Liver (tissue), 10 donors: ENCODE data around the gene CAPN1. TPM values are rescaled to one million over a fixed set of nuclear protein-coding genes. Genes with fewer than 3 reads are reported as not detected.

Experiments
- DNase-seq: peaks from one replicate; pipeline ENCODE4 v3.0.0-alpha.2; 2017; ENCODE audit warnings: low spot score
- H3K27ac ChIP-seq, 2 donors: one replicate each; pipeline ENCODE4 v1.7.0; 2013; ENCODE audit warnings: inconsistent platforms in 2 of 2, low read length in 2 of 2, control low read depth in 1 of 2, low read depth in 1 of 2, mild to moderate bottlenecking in 1 of 2
- H3K27me3 ChIP-seq, 4 donors: one replicate each; pipeline versions ENCODE4 v1.6.1 to v1.7.0; 2013; ENCODE audit warnings: low read length in 3 of 4, inconsistent platforms in 1 of 4, mild to moderate bottlenecking in 1 of 4, moderate library complexity in 1 of 4; ENCODE audit not compliant: control insufficient read depth in 4 of 4, insufficient read depth in 4 of 4
- H3K36me3 ChIP-seq, 4 donors: one replicate each; pipeline versions ENCODE4 v1.6.1 to v1.7.0; 2013; ENCODE audit warnings: low read length in 3 of 4, mild to moderate bottlenecking in 3 of 4, low read depth in 1 of 4, moderate library complexity in 1 of 4; ENCODE audit not compliant: control insufficient read depth in 4 of 4, insufficient read depth in 3 of 4
- H3K4me1 ChIP-seq, 4 donors: one replicate each; pipeline versions ENCODE4 v1.6.1 to v1.7.0; 2013; ENCODE audit warnings: low read length in 3 of 4, mild to moderate bottlenecking in 3 of 4, moderate library complexity in 1 of 4; ENCODE audit not compliant: control insufficient read depth in 4 of 4, insufficient read depth in 4 of 4
- H3K4me3 ChIP-seq, 3 donors: one replicate each; pipeline versions ENCODE4 v1.6.1 to v1.7.0; 2013; ENCODE audit warnings: low read length in 3 of 3, control low read depth in 1 of 3, low read depth in 1 of 3, mild to moderate bottlenecking in 1 of 3
- H3K9ac ChIP-seq, 2 donors: one replicate each; pipeline ENCODE4 v1.7.0; 2013; ENCODE audit warnings: low read length in 2 of 2, mild to moderate bottlenecking in 2 of 2, moderate library complexity in 2 of 2, control low read depth in 1 of 2, low read depth in 1 of 2
- H3K9me3 ChIP-seq, 4 donors: one replicate each; pipeline versions ENCODE4 v1.6.1 to v1.7.0; 2013; ENCODE audit warnings: low read length in 3 of 4; ENCODE audit not compliant: control insufficient read depth in 4 of 4
- EGR1 ChIP-seq, 2 donors: IDR thresholded peaks; 2 replicates each; pipeline ENCODE4 v1.6.1; 2016 to 2018; ENCODE audit warnings: antibody characterized with exemption in 2 of 2, low read depth in 2 of 2
- TAF1 ChIP-seq: conservative IDR thresholded peaks from 2 replicates; pipeline ENCODE4 v1.6.1; 2016; ENCODE audit warnings: antibody characterized with exemption, mild to moderate bottlenecking
- YY1 ChIP-seq: IDR thresholded peaks from 2 replicates; pipeline ENCODE4 v1.6.1; 2016; ENCODE audit warnings: antibody characterized with exemption, mild to moderate bottlenecking
- WGBS: extraction: QIAGEN DNeasy Blood & Tissue Kit; methylation state at CpG from one replicate; pipeline ENCODE4 v1.1.7; 2013; 5-methylcytosine and 5-hydroxymethylcytosine counted together
- polyA plus RNA-seq, 2 donors: library from polyadenylated mRNA; stranded (reverse) in 1 of 2; unstranded in 1 of 2; fragments of 200-250 nt in 1 of 2; fragments of >200 nt in 1 of 2; fragmentation: Nextera tagmentation in 1 of 2; extraction: Ambion mirVana in 1 of 2; gene quantifications; one replicate each; pipeline versions ENCODE4 v1.2.1 to v1.2.3, GENCODE V29; 2013 to 2015
- small RNA-seq: library from RNA; depleted of rRNA; stranded (forward); fragments of <200 nt; gene quantifications from one replicate; pipeline ENCODE3, GENCODE V24; 2014
- total RNA-seq, 2 donors: library from RNA; depleted of rRNA; stranded (reverse); fragments of >200 nt; gene quantifications; one replicate each; pipeline ENCODE4 v1.2.3, GENCODE V29; 2014
- TF ChIP-seq, protein P1 (sequence below): IDR thresholded peaks from 2 replicates; pipeline ENCODE4 v1.6.1; 2016; ENCODE audit warnings: antibody characterized with exemption
- donor health status: healthy.
- donor health status: healthy.
- donor health status: healthy.
- donor health status: healthy.
- donor health status: healthy.

The CAPN1 gene
- total and polyA plus RNA-seq, 4 donors = 39.6 to 183 (median 65.1) TPM

DNA sequence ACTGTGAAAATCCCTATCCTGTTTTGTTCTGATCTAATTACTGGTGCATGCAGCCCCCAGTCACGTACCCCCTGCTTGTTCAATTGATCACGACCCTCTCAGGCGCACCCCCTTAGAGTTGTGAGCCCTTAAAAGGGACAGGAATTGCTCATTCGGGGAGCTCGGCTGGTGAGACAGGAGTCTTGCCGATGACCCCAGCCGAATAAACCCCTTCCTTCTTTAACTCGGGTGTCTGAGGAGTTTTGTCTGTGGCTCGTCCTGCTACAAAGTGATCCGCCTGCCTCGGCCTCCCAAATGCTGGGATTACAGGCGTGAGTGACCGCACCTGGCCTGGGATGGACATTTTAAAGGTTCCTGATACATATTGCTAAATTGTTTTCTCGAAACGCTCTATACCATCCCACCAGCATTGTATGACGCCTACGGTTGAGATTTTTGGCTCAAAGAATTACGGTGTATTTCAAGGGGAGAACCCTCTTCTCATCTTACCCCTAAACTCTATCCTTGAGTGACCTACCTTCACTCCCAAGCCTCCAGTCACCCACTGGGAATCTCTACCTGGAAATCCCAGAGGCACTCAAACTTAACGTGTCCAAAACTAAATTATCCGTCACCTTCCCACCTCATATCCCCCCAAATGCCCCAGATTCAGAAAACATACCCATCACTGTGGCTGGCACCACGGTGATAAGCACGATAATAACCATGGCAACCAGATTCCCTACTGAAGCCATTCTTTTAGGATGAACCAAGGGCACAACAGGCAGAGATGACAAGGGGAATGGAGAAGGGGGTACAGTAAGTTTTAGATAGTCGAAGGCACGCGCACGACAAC, 79.2 kb downstream of the CAPN1 start:
- H3K36me3 ChIP-seq = no peaks in the 10 kb centered on the region
- peak overlapping the region; percentile 52 to 87 (median 64) for H3K4me3 ChIP-seq
- no peaks in the 10 kb centered on the region for H3K27me3 ChIP-seq
- no peak for DNase-seq
- peaks cover 2 to 16% (median 11%) of the 10 kb centered on the region in 4 donors for H3K4me1 ChIP-seq
- WGBS = 66% methylated on average over 26 of the region's 26 CpGs
- H3K9ac ChIP-seq = peak overlapping the region; percentile 66 to 73
- no peaks in the 10 kb centered on the region for H3K9me3 ChIP-seq
- H3K27ac ChIP-seq = peak overlapping the region; percentile 69 to 89
- TF ChIP-seq TAF1 = peak; percentile 4
- TF ChIP-seq, protein P1, sequence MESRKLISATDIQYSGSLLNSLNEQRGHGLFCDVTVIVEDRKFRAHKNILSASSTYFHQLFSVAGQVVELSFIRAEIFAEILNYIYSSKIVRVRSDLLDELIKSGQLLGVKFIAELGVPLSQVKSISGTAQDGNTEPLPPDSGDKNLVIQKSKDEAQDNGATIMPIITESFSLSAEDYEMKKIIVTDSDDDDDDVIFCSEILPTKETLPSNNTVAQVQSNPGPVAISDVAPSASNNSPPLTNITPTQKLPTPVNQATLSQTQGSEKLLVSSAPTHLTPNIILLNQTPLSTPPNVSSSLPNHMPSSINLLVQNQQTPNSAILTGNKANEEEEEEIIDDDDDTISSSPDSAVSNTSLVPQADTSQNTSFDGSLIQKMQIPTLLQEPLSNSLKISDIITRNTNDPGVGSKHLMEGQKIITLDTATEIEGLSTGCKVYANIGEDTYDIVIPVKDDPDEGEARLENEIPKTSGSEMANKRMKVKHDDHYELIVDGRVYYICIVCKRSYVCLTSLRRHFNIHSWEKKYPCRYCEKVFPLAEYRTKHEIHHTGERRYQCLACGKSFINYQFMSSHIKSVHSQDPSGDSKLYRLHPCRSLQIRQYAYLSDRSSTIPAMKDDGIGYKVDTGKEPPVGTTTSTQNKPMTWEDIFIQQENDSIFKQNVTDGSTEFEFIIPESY = peak; percentile 11
- no peak for TF ChIP-seq YY1
- no peak for TF ChIP-seq EGR1 (IDR thresholded peaks at IDR 0.05; ENCODE audit: low read depth in 2 of 2)

Small RNA genes lying within 50 kb of the gene (small RNA-seq; reads per million reads assigned to genes)
- not detected for gene HIGD1AP10
- gene PDCL2P2 = not detected
- 3.0 reads per million, percentile 90 among the genes with 10 or more reads in this experiment for gene RNU2-23P

Other genes starting within 250 kb of the CAPN1 start
- not detected for gene GPHA2, start 246.0 kb upstream of the CAPN1 start, total RNA-seq
- gene GPHA2, start 246.0 kb upstream of the CAPN1 start, polyA plus RNA-seq = not detected
- not detected for gene MAJIN, start 209.8 kb upstream of the CAPN1 start, total RNA-seq
- gene MAJIN, start 209.8 kb upstream of the CAPN1 start, polyA plus RNA-seq = under 1 TPM; 0.09 to 0.31 TPM
- 1 to 10 TPM in 1 of 2 donors, under 1 TPM in 1; 0.51 to 1.2 TPM for gene BATF2, start 185.0 kb upstream of the CAPN1 start, total RNA-seq
- 1 to 10 TPM; 1.6 to 3.2 TPM for gene BATF2, start 185.0 kb upstream of the CAPN1 start, polyA plus RNA-seq
- gene ARL2, start 167.8 kb upstream of the CAPN1 start, total RNA-seq = 10 to 100 TPM; 10.8 to 17.1 TPM
- 10 to 100 TPM; 12.9 to 19.5 TPM for gene ARL2, start 167.8 kb upstream of the CAPN1 start, polyA plus RNA-seq
- gene SNX15, start 154.5 kb upstream of the CAPN1 start, total RNA-seq = 1 to 10 TPM; 4.5 to 7.2 TPM
- 1 to 10 TPM; 4.8 to 6.7 TPM for gene SNX15, start 154.5 kb upstream of the CAPN1 start, polyA plus RNA-seq
- 1 to 10 TPM; 3.8 to 7.9 TPM for gene SAC3D1, start 140.7 kb upstream of the CAPN1 start, total RNA-seq
- gene SAC3D1, start 140.7 kb upstream of the CAPN1 start, polyA plus RNA-seq = 1 to 10 TPM; 6.1 to 7.4 TPM
- 1 to 10 TPM; 1.2 to 2.1 TPM for gene NAALADL1, start 123.4 kb upstream of the CAPN1 start, total RNA-seq
- 1 to 10 TPM; 1.6 to 1.7 TPM for gene NAALADL1, start 123.4 kb upstream of the CAPN1 start, polyA plus RNA-seq
- gene CDCA5, start 97.9 kb upstream of the CAPN1 start, total RNA-seq = 10 to 100 TPM in 1 of 2 donors, under 1 TPM in 1; 0.17 to 12.0 TPM
- gene CDCA5, start 97.9 kb upstream of the CAPN1 start, polyA plus RNA-seq = 1 to 10 TPM in 1 of 2 donors, under 1 TPM in 1; 0.72 to 2.7 TPM
- gene ZFPL1, start 97.7 kb upstream of the CAPN1 start, total RNA-seq = 10 to 100 TPM; 12.3 to 14.4 TPM
- gene ZFPL1, start 97.7 kb upstream of the CAPN1 start, polyA plus RNA-seq = 10 to 100 TPM; 18.1 to 19.2 TPM
- gene VPS51, start 85.7 kb upstream of the CAPN1 start, total RNA-seq = 100 to 1,000 TPM; 102 to 158 TPM
- gene VPS51, start 85.7 kb upstream of the CAPN1 start, polyA plus RNA-seq = 10 to 100 TPM; 33.2 to 66.0 TPM
- gene TM7SF2, start 70.1 kb upstream of the CAPN1 start, total RNA-seq = 100 to 1,000 TPM in 1 of 2 donors, 10 to 100 TPM in 1; 69.4 to 337 TPM
- 100 to 1,000 TPM in 1 of 2 donors, 10 to 100 TPM in 1; 39.0 to 109 TPM for gene TM7SF2, start 70.1 kb upstream of the CAPN1 start, polyA plus RNA-seq
- gene ZNHIT2, start 64.2 kb upstream of the CAPN1 start, total RNA-seq = 1 to 10 TPM; 2.2 to 4.9 TPM
- gene ZNHIT2, start 64.2 kb upstream of the CAPN1 start, polyA plus RNA-seq = 10 to 100 TPM in 1 of 2 donors, 1 to 10 TPM in 1; 7.4 to 13.9 TPM
- 100 to 1,000 TPM; 199 to 332 TPM for gene FAU, start 59.8 kb upstream of the CAPN1 start, total RNA-seq
- gene FAU, start 59.8 kb upstream of the CAPN1 start, polyA plus RNA-seq = 100 to 1,000 TPM; 393 to 535 TPM
- gene MRPL49, start 59.6 kb upstream of the CAPN1 start, total RNA-seq = 10 to 100 TPM; 31.7 to 39.2 TPM
- gene MRPL49, start 59.6 kb upstream of the CAPN1 start, polyA plus RNA-seq = 10 to 100 TPM; 31.1 to 47.2 TPM
- 100 to 1,000 TPM in 1 of 2 donors, 10 to 100 TPM in 1; 19.9 to 210 TPM for gene SYVN1, start 47.4 kb upstream of the CAPN1 start, total RNA-seq
- 10 to 100 TPM; 41.1 to 72.1 TPM for gene SYVN1, start 47.4 kb upstream of the CAPN1 start, polyA plus RNA-seq
- gene SPDYC, start 11.7 kb upstream of the CAPN1 start, total RNA-seq = under 1 TPM in 1 of 2 donors, not detected in 1; 0.08 TPM
- gene SPDYC, start 11.7 kb upstream of the CAPN1 start, polyA plus RNA-seq = 1 to 10 TPM in 1 of 2 donors, under 1 TPM in 1; 0.52 to 1.1 TPM
- 1 to 10 TPM; 4.9 to 6.1 TPM for gene POLA2, start 80.0 kb downstream of the CAPN1 start, total RNA-seq
- gene POLA2, start 80.0 kb downstream of the CAPN1 start, polyA plus RNA-seq = 1 to 10 TPM; 1.5 TPM
- 1 to 10 TPM; 1.9 to 3.4 TPM for gene CDC42EP2, start 132.9 kb downstream of the CAPN1 start, total RNA-seq
- 1 to 10 TPM; 1.8 to 2.0 TPM for gene CDC42EP2, start 132.9 kb downstream of the CAPN1 start, polyA plus RNA-seq
- gene DPF2, start 151.9 kb downstream of the CAPN1 start, total RNA-seq = 10 to 100 TPM; 12.8 to 14.8 TPM
- 10 to 100 TPM in 1 of 2 donors, 1 to 10 TPM in 1; 9.2 to 10.0 TPM for gene DPF2, start 151.9 kb downstream of the CAPN1 start, polyA plus RNA-seq
- under 1 TPM; 0.17 to 0.33 TPM for gene TIGD3, start 172.8 kb downstream of the CAPN1 start, total RNA-seq
- under 1 TPM in 1 of 2 donors, not detected in 1; 0.08 TPM for gene TIGD3, start 172.8 kb downstream of the CAPN1 start, polyA plus RNA-seq
- 1 to 10 TPM; 5.1 to 6.8 TPM for gene SLC25A45, start 200.7 kb downstream of the CAPN1 start, total RNA-seq
- gene SLC25A45, start 200.7 kb downstream of the CAPN1 start, polyA plus RNA-seq = 1 to 10 TPM; 4.5 to 5.6 TPM
- gene FRMD8, start 204.7 kb downstream of the CAPN1 start, total RNA-seq = 10 to 100 TPM; 20.7 to 22.8 TPM
- gene FRMD8, start 204.7 kb downstream of the CAPN1 start, polyA plus RNA-seq = 1 to 10 TPM; 2.8 to 9.4 TPM
- gene NEAT1, start 240.9 kb downstream of the CAPN1 start, total RNA-seq = 1,000 to 10,000 TPM in 1 of 2 donors, 10 to 100 TPM in 1; 29.6 to 1,968 TPM
- 100 to 1,000 TPM in 1 of 2 donors, 10 to 100 TPM in 1; 50.2 to 111 TPM for gene NEAT1, start 240.9 kb downstream of the CAPN1 start, polyA plus RNA-seq